Adrenal gland (tissue), 12 donors: ENCODE measurements around the gene ZBTB7C. TPM values are rescaled to one million over a fixed set of nuclear protein-coding genes. Genes with fewer than 3 reads are reported as not detected.

Experiments
- DNase-seq, 7 donors: peaks; one replicate each; pipeline ENCODE4 v3.0.0-alpha.2; 2019 to 2020
- H3K27ac ChIP-seq, 5 donors: fragments of 200-600 bp; sonication (generic) in 4 of 5; 1 replicate in 3 of 5; 2 replicates in 2 of 5; pipeline versions ENCODE4 v1.5.1 to v1.8.0; 2016 to 2020; ENCODE audit warnings: mild to moderate bottlenecking in 1 of 5
- H3K27me3 ChIP-seq: fragments of 200-600 bp; 2 replicates; pipeline ENCODE4 v1.8.0; 2021
- H3K36me3 ChIP-seq, 2 donors: fragments of 200-600 bp; replicated peaks in 1 of 2; 1 replicate in 1 of 2; 2 replicates in 1 of 2; pipeline versions ENCODE4 v1.5.1 to v1.8.0; 2018 to 2022
- H3K4me1 ChIP-seq, 2 donors: fragments of 200-600 bp; replicated peaks in 1 of 2; 1 replicate in 1 of 2; 2 replicates in 1 of 2; pipeline versions ENCODE4 v1.5.1 to v1.8.0; 2018 to 2021
- H3K4me3 ChIP-seq, 4 donors: fragments of 200-600 bp; sonication (generic) in 3 of 4; one replicate each; pipeline ENCODE4 v1.5.1; 2016 to 2018
- H3K9me3 ChIP-seq, 3 donors: fragments of 200-600 bp; sonication (generic) in 1 of 3; replicated peaks in 1 of 3; 1 replicate in 2 of 3; 2 replicates in 1 of 3; pipeline versions ENCODE4 v1.5.1 to v1.8.0; 2016 to 2021
- CTCF ChIP-seq, 6 experiments: fragments of 450-650 bp in 4 of 6; fragments of 200-600 bp in 2 of 6; sonication (generic) in 1 of 6; IDR thresholded peaks; 1 replicate in 5 of 6; 2 replicates in 1 of 6; pipeline versions ENCODE4 v1.5.1 to v1.8.0; 2016 to 2021; ENCODE audit warnings: antibody characterized with exemption in 6 of 6, mild to moderate bottlenecking in 2 of 6, moderate library complexity in 1 of 6
- POLR2A ChIP-seq, 2 donors: fragments of 450-650 bp; IDR thresholded peaks; one replicate each; pipeline ENCODE4 v1.6.1; 2017; ENCODE audit warnings: antibody characterized with exemption in 2 of 2, mild to moderate bottlenecking in 2 of 2, moderate library complexity in 1 of 2
- WGBS, 4 donors: extraction: QIAGEN DNeasy Blood & Tissue Kit in 2 of 4; methylation state at CpG; one replicate each; pipeline versions ENCODE4 v1.1.5 to v1.1.7; 2013 to 2017; 5-methylcytosine and 5-hydroxymethylcytosine counted together
- intact Hi-C, 2 donors: fragments of 100-400 bp; cut with DNase I; formaldehyde crosslinking; loops; one replicate each; pipeline versions ENCODE4 v1.14.1 to v1.15.0; 2022 to 2023
- polyA plus RNA-seq, 3 donors: library from polyadenylated mRNA; stranded (reverse); fragments of 200-250 nt in 2 of 3; fragments of 350-450 nt in 1 of 3; fragmentation: Illumina TruSeq in 1 of 3; extraction: RNeasy Lipid Tissue Mini Kit (QIAGEN cat#74804) in 1 of 3; gene quantifications; one replicate each; pipeline ENCODE4 v1.2.3, GENCODE V29; 2013 to 2014
- total RNA-seq, 9 donors: library from RNA; depleted of rRNA in 4 of 9; stranded (reverse); fragments of >200 nt in 4 of 9; fragments of 120-200 nt in 1 of 9; fragmentation: NEBNext Ultra II Directional in 1 of 9; extraction: Animal tissue kit (Norgen Biotek cat#: 25700) in 1 of 9; gene quantifications; one replicate each; pipeline versions ENCODE4 v1.1.0 to v1.2.4, GENCODE V29; 2013 to 2023
- donor health status: healthy with polysubstance abuse.
- donor health status: Bipolar disorder and iron deficiency.
- donor health status: DM: yes; HTN: yes; CAD: no.
- donor health status: DM: no; HTN: no; CAD: no.
- donor health status: DM: no; HTN: no; CAD: no.
- donor health status: DM: yes; HTN: yes; CAD: no.

ZBTB7C gene
- total and polyA plus RNA-seq, 12 donors, result 5.2 to 42.8 (median 26.8) TPM

- peak overlapping the region; percentile 37 to 91 (median 73) for H3K4me3 ChIP-seq
- H3K9me3 ChIP-seq, result no peaks in the 10 kb centered on the region
- no peaks in the 10 kb centered on the region for H3K27me3 ChIP-seq
- DNase-seq, result peak; percentile 65 to 85 (median 76)
- WGBS, 4 donors, result 0 to 1% (median 1%) methylated on average over 45 to 55 of the region's 55 CpGs
- no peaks in the 10 kb centered on the region for H3K36me3 ChIP-seq
- TF ChIP-seq POLR2A (IDR thresholded peaks at IDR 0.05) (no peak), CTCF (IDR thresholded peaks at IDR 0.05) (peak in 4 of 6 experiments; percentile 11 to 26 (median 18))
- intact Hi-C loops, result loop anchor here in 1 of 2 donors (10.0 kb wide), 2 partner anchors 65 to 175 kb away; no protein-coding TSS in a partner anchor
- H3K4me1 ChIP-seq, result peaks cover 19 to 37% of the 10 kb centered on the region in 2 donors
- H3K27ac ChIP-seq, result peak overlapping the region; percentile 56 to 94 (median 90)
Observed at GRCh38 chr18:48409591-48410094, 460 bp upstream of the ZBTB7C start.

- Histone ChIP-seq H3K27me3 (no peaks in the 10 kb centered on the region), H3K36me3 (no peaks in the 10 kb centered on the region), H3K4me3 (peak overlapping the region in 3 of 4 donors; percentile 9 to 91 (median 49)), H3K9me3 (no peaks in the 10 kb centered on the region), H3K4me1 (peaks cover 19 to 40% of the 10 kb centered on the region in 2 donors), H3K27ac (peak overlapping the region; percentile 43 to 94 (median 79))
- intact Hi-C loops, result loop anchor here in 1 of 2 donors (10.0 kb wide), 1 partner anchor 63 kb away; no protein-coding TSS in a partner anchor
- DNase-seq, result peak; percentile 40 to 69 (median 57)
- TF ChIP-seq POLR2A (IDR thresholded peaks at IDR 0.05) (peak in 1 of 2 donors; percentile 27), CTCF (IDR thresholded peaks at IDR 0.05) (no peak)
- 3 to 11% (median 4%) methylated on average over 21 to 42 of the region's 42 CpGs for WGBS, 4 donors
Observed at GRCh38 chr18:48408111-48408726, 964 bp downstream of the ZBTB7C start.

- H3K27me3 ChIP-seq, result no peaks in the 10 kb centered on the region
- TF ChIP-seq CTCF (IDR thresholded peaks at IDR 0.05), result no peak
- peak in 1 of 2 donors; percentile 30 for TF ChIP-seq POLR2A (IDR thresholded peaks at IDR 0.05)
- H3K9me3 ChIP-seq, result no peaks in the 10 kb centered on the region
- H3K4me1 ChIP-seq, result peaks cover 19 to 46% of the 10 kb centered on the region in 2 donors
- WGBS, 4 donors, result 40 to 67% (median 62%) methylated on average over 3 of the region's 3 CpGs
- DNase-seq, result peak; percentile 32 to 61 (median 55)
- no peaks in the 10 kb centered on the region for H3K36me3 ChIP-seq
- H3K4me3 ChIP-seq, result peak overlapping the region in 1 of 4 donors; percentile 91
- intact Hi-C loops, result loop anchor here in 1 of 2 donors (10.0 kb wide), 1 partner anchor 63 kb away; no protein-coding TSS in a partner anchor
- peak overlapping the region; percentile 43 to 94 (median 79) for H3K27ac ChIP-seq
Observed at GRCh38 chr18:48407358-48407757, 1.8 kb downstream of the ZBTB7C start.

GRCh38 chr18:48405978-48406377, 3.2 kb downstream of the ZBTB7C start:
- intact Hi-C loops, result loop anchor here in 1 of 2 donors (10.0 kb wide), 1 partner anchor 61 kb away; no protein-coding TSS in a partner anchor
- 78 to 93% (median 88%) methylated on average over 2 to 6 of the region's 6 CpGs for WGBS, 4 donors

More at GRCh38 chr18:48405978-48406377, 3.2 kb downstream of the ZBTB7C start:
- Histone ChIP-seq H3K9me3 (no peaks in the 10 kb centered on the region), H3K4me1 (peaks cover 19 to 46% of the 10 kb centered on the region in 2 donors), H3K4me3 (no peak overlapping the region), H3K36me3 (no peaks in the 10 kb centered on the region), H3K27me3 (no peaks in the 10 kb centered on the region), H3K27ac (peak overlapping the region in 3 of 5 donors; percentile 5 to 94 (median 90))
- no peak for TF ChIP-seq CTCF (IDR thresholded peaks at IDR 0.05)
- no peak for TF ChIP-seq POLR2A (IDR thresholded peaks at IDR 0.05)
- DNase-seq, result no peak
